Measurements from ENCODE around the gene GART.

GRCh38 chr21:33566514-33566913 lies 24.6 kb upstream of the GART start:
- TF ChIP-seq POLR2A (IDR thresholded peaks at IDR 0.05; ENCODE audit: low read length) (no peak), GATA1 (IDR thresholded peaks at IDR 0.05; ENCODE audit: low read depth, low read length) (no peak)
